Fibroblast of villous mesenchyme (primary cell): ENCODE data around the gene EXOC6. TPM values are rescaled to one million over a fixed set of nuclear protein-coding genes. Genes with fewer than 3 reads are reported as not detected.

Source experiments
- DNase-seq: peaks from one replicate; pipeline ENCODE4 v3.0.0-alpha.2; 2010; ENCODE audit warnings: low read depth
- H3K4me3 ChIP-seq: 2 replicates; pipeline ENCODE4 v1.5.1; 2011; ENCODE audit warnings: low read depth, mild to moderate bottlenecking, low read length
- total RNA-seq: library from RNA; depleted of rRNA; stranded (reverse); fragments of >200 nt; gene quantifications from 2 replicates; pipeline ENCODE4 v1.2.3, GENCODE V29; 2012
- TF ChIP-seq, protein P1 (sequence below): IDR thresholded peaks from 2 replicates; pipeline ENCODE4 v1.5.1; 2012; ENCODE audit warnings: low read depth, mild to moderate bottlenecking, low read length; ENCODE audit not compliant: insufficient read depth

The EXOC6 gene
- total RNA-seq, 1 donor = 7.8 TPM

- no peak for DNase-seq
- TF ChIP-seq, protein P1, sequence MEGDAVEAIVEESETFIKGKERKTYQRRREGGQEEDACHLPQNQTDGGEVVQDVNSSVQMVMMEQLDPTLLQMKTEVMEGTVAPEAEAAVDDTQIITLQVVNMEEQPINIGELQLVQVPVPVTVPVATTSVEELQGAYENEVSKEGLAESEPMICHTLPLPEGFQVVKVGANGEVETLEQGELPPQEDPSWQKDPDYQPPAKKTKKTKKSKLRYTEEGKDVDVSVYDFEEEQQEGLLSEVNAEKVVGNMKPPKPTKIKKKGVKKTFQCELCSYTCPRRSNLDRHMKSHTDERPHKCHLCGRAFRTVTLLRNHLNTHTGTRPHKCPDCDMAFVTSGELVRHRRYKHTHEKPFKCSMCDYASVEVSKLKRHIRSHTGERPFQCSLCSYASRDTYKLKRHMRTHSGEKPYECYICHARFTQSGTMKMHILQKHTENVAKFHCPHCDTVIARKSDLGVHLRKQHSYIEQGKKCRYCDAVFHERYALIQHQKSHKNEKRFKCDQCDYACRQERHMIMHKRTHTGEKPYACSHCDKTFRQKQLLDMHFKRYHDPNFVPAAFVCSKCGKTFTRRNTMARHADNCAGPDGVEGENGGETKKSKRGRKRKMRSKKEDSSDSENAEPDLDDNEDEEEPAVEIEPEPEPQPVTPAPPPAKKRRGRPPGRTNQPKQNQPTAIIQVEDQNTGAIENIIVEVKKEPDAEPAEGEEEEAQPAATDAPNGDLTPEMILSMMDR = no peak
- no peak overlapping the region for H3K4me3 ChIP-seq
Measured at GRCh38 chr10:93088466-93088865, 240.1 kb downstream of the EXOC6 start.

DNA sequence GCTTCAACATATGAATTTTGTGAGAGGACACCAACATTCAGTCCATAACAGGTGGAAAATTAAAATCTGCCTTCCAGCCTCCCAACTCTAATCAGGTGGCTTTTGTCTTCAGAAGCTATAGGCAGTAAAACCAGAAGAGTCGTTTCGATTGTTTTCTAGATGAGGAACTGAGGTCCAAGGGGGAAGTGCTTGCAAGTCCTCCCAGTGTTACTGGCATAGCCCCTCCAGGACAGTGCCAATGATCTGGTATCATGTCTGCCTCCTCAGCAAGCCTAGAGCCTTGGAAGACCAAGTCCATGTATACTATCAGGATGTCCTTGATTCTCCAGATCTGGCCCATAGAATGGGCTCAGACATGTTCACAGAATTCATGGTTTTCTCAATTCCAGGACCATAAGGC lies 242.3 kb downstream of the EXOC6 start:
- H3K4me3 ChIP-seq = no peak overlapping the region
- no peak for DNase-seq
- TF ChIP-seq, protein P1 = no peak

DNA sequence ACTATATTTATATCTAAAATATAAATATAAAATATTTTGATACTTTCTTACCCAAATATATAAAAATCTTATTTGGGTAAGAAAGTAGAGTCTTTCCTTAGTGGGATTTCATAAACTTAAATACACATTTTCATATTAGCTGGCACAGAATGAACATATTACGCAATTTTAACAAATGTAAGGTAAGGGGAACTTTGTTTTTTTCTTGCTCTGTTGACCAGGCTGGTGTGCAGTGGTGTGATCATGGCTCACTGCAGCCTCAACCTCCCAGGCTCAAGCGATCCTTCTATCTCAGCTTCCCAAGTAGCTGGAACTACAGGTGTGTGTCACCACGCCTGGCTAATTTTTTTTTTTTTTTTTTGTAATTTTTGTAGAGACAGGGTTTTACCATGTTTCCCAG lies 243.6 kb downstream of the EXOC6 start:
- DNase-seq = no peak
- no peak overlapping the region for H3K4me3 ChIP-seq
- TF ChIP-seq, protein P1 = no peak

GRCh38 chr10:93095225-93095624 lies 246.9 kb downstream of the EXOC6 start:
- TF ChIP-seq, protein P1 = no peak
- no peak overlapping the region for H3K4me3 ChIP-seq
- DNase-seq = no peak

DNA sequence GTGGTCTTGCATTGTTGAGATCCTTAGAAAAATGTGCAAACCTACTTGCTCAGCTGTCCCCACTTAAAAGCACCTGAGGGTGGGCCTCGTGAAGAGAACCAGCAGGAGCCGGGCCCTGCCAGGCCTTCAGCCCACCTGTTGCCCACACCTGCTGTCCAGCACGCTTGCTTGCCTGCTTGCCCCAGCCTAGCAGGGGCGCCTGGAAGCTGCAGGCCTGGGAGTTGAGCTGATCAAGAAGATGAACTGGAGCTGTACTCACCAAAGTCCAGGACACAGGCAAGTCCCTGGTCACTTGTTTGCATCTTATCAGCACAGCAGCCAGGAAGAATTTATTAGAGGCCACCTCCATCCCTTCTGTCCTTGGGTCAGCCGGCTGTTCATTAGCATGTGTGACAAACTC lies 248.6 kb downstream of the EXOC6 start:
- TF ChIP-seq, protein P1 = no peak
- no peak overlapping the region for H3K4me3 ChIP-seq
- no peak for DNase-seq

DNA sequence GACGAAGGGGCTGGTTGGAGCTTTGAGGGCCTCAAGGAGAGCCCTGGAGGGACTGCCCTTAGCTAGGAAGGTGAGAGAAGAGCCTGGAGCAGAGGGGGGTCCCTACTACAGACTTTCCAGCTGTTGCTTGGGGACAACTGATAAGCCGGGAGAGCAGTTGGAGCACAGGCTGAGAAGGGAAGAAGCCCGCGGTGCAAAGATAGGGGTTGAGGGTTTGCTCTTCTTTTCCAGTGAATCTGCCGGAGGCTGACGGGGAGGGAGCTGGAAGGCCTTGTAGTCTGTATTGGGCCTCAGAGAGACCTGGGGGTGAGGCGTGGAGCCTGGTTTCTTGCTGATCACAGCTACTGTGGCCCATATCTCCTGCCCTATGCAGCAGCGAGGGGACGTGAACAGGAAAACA lies 249.1 kb downstream of the EXOC6 start:
- TF ChIP-seq, protein P1 = no peak

DNA sequence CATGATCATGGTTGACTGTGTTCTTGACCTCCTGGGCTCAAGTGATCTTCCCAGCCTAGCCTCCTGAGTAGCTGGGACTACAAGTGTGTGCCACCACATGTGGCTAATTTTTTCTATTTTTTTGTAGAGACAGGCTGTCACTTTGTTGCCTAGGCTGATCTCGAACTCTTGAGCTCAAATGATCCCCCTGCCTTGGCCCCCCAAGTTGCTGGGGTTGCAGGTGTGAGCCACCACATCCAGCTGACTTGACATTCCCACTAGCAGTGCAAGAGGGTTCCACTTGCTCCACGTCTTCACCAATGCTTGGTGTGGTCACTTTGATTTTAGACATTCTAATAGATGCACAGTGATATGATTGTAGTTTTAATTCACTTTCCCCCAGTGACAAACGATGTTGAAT lies 250.5 kb downstream of the EXOC6 start:
- DNase-seq = no peak
- TF ChIP-seq, protein P1 = no peak
- H3K4me3 ChIP-seq = no peak overlapping the region

More for the DNA sequence above, 249.1 kb downstream of the EXOC6 start:
- no peak for DNase-seq
- H3K4me3 ChIP-seq = no peak overlapping the region
